ENCODE results near the gene OR1J2. TPM values are rescaled to one million over a fixed set of nuclear protein-coding genes. Genes with fewer than 3 reads are reported as not detected.

The OR1J2 gene
- polyA plus RNA-seq, 3 donors, result not detected

DNA sequence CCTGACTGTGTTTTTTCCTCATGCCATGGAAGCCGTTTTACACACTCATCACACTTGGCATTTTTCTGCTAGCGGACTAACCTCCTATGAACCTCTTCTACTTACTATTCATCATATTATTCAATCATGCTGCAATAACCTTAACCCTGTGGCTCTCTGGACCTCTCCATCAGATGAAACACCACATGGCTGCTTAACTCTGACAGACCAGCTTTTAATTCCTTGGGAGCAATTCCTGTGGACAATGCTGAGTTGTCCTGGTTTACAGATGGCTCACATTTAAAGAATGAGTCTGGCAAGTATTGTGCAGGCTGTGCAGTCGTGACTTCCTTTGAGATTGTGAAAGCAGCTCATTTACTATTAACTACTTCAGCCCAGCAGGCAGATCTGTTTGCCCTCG lies 41.9 kb upstream of the OR1J2 start:
- Histone ChIP-seq H3K79me2 (ENCODE audit: insufficient read depth, low read length) (no peaks in the 10 kb centered on the region), H2AFZ (ENCODE audit: insufficient read depth, low read depth, low read length, poor library complexity, severe bottlenecking) (no peak overlapping the region), H3K27me3 (ENCODE audit: control insufficient read depth in 2 of 2, insufficient read depth in 2 of 2, low read length in 2 of 2) (no peaks in the 10 kb centered on the region), H3K4me1 (ENCODE audit: control insufficient read depth in 1 of 2, insufficient read depth in 2 of 2, low read length in 2 of 2) (peaks cover 5 to 13% of the 10 kb centered on the region in 2 donors), H3K36me3 (replicated peaks in 1 of 2; ENCODE audit: control insufficient read depth in 1 of 2, insufficient read depth in 2 of 2, low read length in 2 of 2) (no peaks in the 10 kb centered on the region), H3K9me3 (replicated peaks in 1 of 2; ENCODE audit: control insufficient read depth in 1 of 2, insufficient read depth in 1 of 2, low read length in 2 of 2) (no peaks in the 10 kb centered on the region), H3K27ac (ENCODE audit: low read depth in 1 of 2, low read length in 2 of 2) (no peak overlapping the region), H3K9ac (ENCODE audit: insufficient read depth, low read length, poor library complexity, severe bottlenecking) (no peak overlapping the region), H4K20me1 (ENCODE audit: insufficient read depth, low read length) (no peaks in the 10 kb centered on the region), H3K4me3 (replicated peaks in 1 of 3; ENCODE audit: low read depth in 2 of 3, low read length in 3 of 3) (no peak overlapping the region), H3K4me2 (replicated peaks; ENCODE audit: extremely low read depth, low read length, poor library complexity, severe bottlenecking) (no peak overlapping the region)
- no peak for DNase-seq
- no peaks in the 10 kb centered on the region for H3K36me3 Mint-ChIP-seq
- H3K27ac Mint-ChIP-seq, result no peak overlapping the region
- peaks cover 10% of the 10 kb centered on the region for H3K4me1 Mint-ChIP-seq
- peaks cover 3 to 8% (median 7%) of the 10 kb centered on the region in 3 donors for H3K27me3 Mint-ChIP-seq (ENCODE audit: low read depth in 3 of 3)
- TF ChIP-seq, protein P1, sequence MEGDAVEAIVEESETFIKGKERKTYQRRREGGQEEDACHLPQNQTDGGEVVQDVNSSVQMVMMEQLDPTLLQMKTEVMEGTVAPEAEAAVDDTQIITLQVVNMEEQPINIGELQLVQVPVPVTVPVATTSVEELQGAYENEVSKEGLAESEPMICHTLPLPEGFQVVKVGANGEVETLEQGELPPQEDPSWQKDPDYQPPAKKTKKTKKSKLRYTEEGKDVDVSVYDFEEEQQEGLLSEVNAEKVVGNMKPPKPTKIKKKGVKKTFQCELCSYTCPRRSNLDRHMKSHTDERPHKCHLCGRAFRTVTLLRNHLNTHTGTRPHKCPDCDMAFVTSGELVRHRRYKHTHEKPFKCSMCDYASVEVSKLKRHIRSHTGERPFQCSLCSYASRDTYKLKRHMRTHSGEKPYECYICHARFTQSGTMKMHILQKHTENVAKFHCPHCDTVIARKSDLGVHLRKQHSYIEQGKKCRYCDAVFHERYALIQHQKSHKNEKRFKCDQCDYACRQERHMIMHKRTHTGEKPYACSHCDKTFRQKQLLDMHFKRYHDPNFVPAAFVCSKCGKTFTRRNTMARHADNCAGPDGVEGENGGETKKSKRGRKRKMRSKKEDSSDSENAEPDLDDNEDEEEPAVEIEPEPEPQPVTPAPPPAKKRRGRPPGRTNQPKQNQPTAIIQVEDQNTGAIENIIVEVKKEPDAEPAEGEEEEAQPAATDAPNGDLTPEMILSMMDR (IDR thresholded peaks at IDR 0.05), result no peak
- peaks cover 0 to 9% (median 1%) of the 10 kb centered on the region in 7 donors for H3K9me3 Mint-ChIP-seq
- no peak overlapping the region for H3K4me3 Mint-ChIP-seq
- WGBS (ENCODE audit: insufficient coverage), result 93% methylated on average over 2 of the region's 4 CpGs
- intact Hi-C loops (cut with micrococcal nuclease), result loop anchor here (5.0 to 10.0 kb wide), 2 partner anchors 336 to 344 kb away; partner anchors contain the start of gene OR1K1 (in 1 of the 2)

DNA sequence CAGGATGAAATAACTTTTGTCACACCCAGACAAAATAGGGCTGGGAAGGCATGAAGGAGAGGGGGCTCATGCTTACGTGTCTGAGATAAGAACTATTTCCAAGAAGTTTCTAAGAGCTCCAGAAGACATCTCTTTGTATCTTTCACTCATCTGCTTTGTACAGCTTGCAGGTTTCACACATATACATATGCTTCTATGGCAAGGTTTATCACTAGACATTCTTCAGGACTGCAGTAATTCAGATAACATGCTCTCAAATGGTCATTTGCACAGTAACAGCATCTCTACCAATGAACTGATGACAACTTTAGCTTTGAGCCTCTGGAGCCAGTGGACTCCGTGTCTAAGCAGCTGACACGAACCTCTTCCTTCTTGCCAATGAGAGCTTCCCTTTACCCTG lies 36.0 kb upstream of the OR1J2 start:
- Mint-ChIP-seq H3K4me1 (no peaks in the 10 kb centered on the region), H3K9me3 (peaks cover 0 to 6% (median 1%) of the 10 kb centered on the region in 7 donors), H3K36me3 (no peaks in the 10 kb centered on the region), H3K4me3 (no peak overlapping the region), H3K27ac (no peak overlapping the region), H3K27me3 (ENCODE audit: low read depth in 3 of 3) (peaks cover 3 to 8% (median 5%) of the 10 kb centered on the region in 3 donors)
- Histone ChIP-seq H3K9ac (ENCODE audit: insufficient read depth, low read length, poor library complexity, severe bottlenecking) (no peak overlapping the region), H3K27ac (ENCODE audit: low read depth in 1 of 2, low read length in 2 of 2) (no peak overlapping the region), H4K20me1 (ENCODE audit: insufficient read depth, low read length) (no peaks in the 10 kb centered on the region), H3K27me3 (ENCODE audit: control insufficient read depth in 2 of 2, insufficient read depth in 2 of 2, low read length in 2 of 2) (no peaks in the 10 kb centered on the region), H3K4me1 (ENCODE audit: control insufficient read depth in 1 of 2, insufficient read depth in 2 of 2, low read length in 2 of 2) (no peaks in the 10 kb centered on the region), H3K4me2 (replicated peaks; ENCODE audit: extremely low read depth, low read length, poor library complexity, severe bottlenecking) (no peak overlapping the region), H3K36me3 (replicated peaks in 1 of 2; ENCODE audit: control insufficient read depth in 1 of 2, insufficient read depth in 2 of 2, low read length in 2 of 2) (no peaks in the 10 kb centered on the region), H3K4me3 (replicated peaks in 1 of 3; ENCODE audit: low read depth in 2 of 3, low read length in 3 of 3) (no peak overlapping the region), H2AFZ (ENCODE audit: insufficient read depth, low read depth, low read length, poor library complexity, severe bottlenecking) (no peak overlapping the region), H3K79me2 (ENCODE audit: insufficient read depth, low read length) (no peaks in the 10 kb centered on the region), H3K9me3 (replicated peaks in 1 of 2; ENCODE audit: control insufficient read depth in 1 of 2, insufficient read depth in 1 of 2, low read length in 2 of 2) (no peaks in the 10 kb centered on the region)
- no peak for DNase-seq
- TF ChIP-seq, protein P1 (IDR thresholded peaks at IDR 0.05), result no peak
- WGBS (ENCODE audit: insufficient coverage), result 72% methylated on average over 2 of the region's 3 CpGs
- intact Hi-C loops (cut with micrococcal nuclease), result no loop called here
